ENCODE data around the gene TM4SF18.
"Not testable (repeated sequence)": the region's sequence is repeated elsewhere in the genome, so short reads cannot be mapped to it uniquely, and the experiment has no call there.

Gene TM4SF18

GRCh38 chr3:149339931-149340309 is 6.5 kb upstream of the TM4SF18 start:
- TF ChIP-seq CTCF (IDR thresholded peaks at IDR 0.05; ENCODE audit: insufficient read depth, low read depth, low read length, missing control alignments) = no peak
- H3K4me3 ChIP-seq (ENCODE audit: low read length) = no peak overlapping the region
- DNase-seq (ENCODE audit: low read depth) = peak; percentile 91

GRCh38 chr3:149337486-149337885 is 4.0 kb upstream of the TM4SF18 start:
- not testable (repeated sequence) for H3K4me3 ChIP-seq (ENCODE audit: low read length); DNase-seq (ENCODE audit: low read depth)

GRCh38 chr3:149336925-149337324 is 3.5 kb upstream of the TM4SF18 start:
- DNase-seq (ENCODE audit: low read depth) = no peak
- no peak for TF ChIP-seq CTCF (IDR thresholded peaks at IDR 0.05; ENCODE audit: insufficient read depth, low read depth, low read length, missing control alignments)
- no peak overlapping the region for H3K4me3 ChIP-seq (ENCODE audit: low read length)

- H3K4me3 ChIP-seq (ENCODE audit: low read length) = no peak overlapping the region
- no peak for DNase-seq (ENCODE audit: low read depth)
- TF ChIP-seq CTCF (IDR thresholded peaks at IDR 0.05; ENCODE audit: insufficient read depth, low read depth, low read length, missing control alignments) = no peak
Measured at GRCh38 chr3:149332771-149333170, 665 bp downstream of the TM4SF18 start.

GRCh38 chr3:149332227-149332765 is 1.1 kb downstream of the TM4SF18 start:
- no peak for TF ChIP-seq CTCF (IDR thresholded peaks at IDR 0.05; ENCODE audit: insufficient read depth, low read depth, low read length, missing control alignments)
- H3K4me3 ChIP-seq (ENCODE audit: low read length) = no peak overlapping the region
- DNase-seq (ENCODE audit: low read depth) = no peak

- no peak overlapping the region for H3K4me3 ChIP-seq (ENCODE audit: low read length)
- DNase-seq (ENCODE audit: low read depth) = no peak
- TF ChIP-seq CTCF (IDR thresholded peaks at IDR 0.05; ENCODE audit: insufficient read depth, low read depth, low read length, missing control alignments) = no peak
Measured at GRCh38 chr3:149331396-149331795, 2.0 kb downstream of the TM4SF18 start.

- DNase-seq (ENCODE audit: low read depth) = peak; percentile 66
- TF ChIP-seq CTCF (IDR thresholded peaks at IDR 0.05; ENCODE audit: insufficient read depth, low read depth, low read length, missing control alignments) = no peak
- no peak overlapping the region for H3K4me3 ChIP-seq (ENCODE audit: low read length)
Measured at GRCh38 chr3:149330609-149331331, 2.7 kb downstream of the TM4SF18 start.
